OCI-LY1 (cell line): ENCODE results near the gene GAN.

Experiments
- CTCF ChIP-seq: fragments of 200-600 bp; sonication (generic), shearing (Covaris generic); IDR thresholded peaks from 2 replicates; pipeline ENCODE4 v1.5.1; 2017; ENCODE audit warnings: mild to moderate bottlenecking, antibody characterized with exemption, low read length, moderate library complexity, mixed read lengths
- EZH2 ChIP-seq: fragments of 200-600 bp; sonication (generic), shearing (Covaris generic); IDR thresholded peaks from 2 replicates; pipeline ENCODE4 v1.8.0; 2017; ENCODE audit warnings: borderline replicate concordance, mixed run types, mild to moderate bottlenecking, antibody characterized with exemption, low read length, moderate library complexity, mixed read lengths

- no peak for TF ChIP-seq CTCF
- TF ChIP-seq EZH2, result no peak
Measured at GRCh38 chr16:81337097-81337496, 22.3 kb downstream of the GAN start.
